Retinal pigment epithelial cell (primary cell): Measurements from ENCODE around the gene BTBD2.
A peak's percentile ranks its signal among the peaks of the same experiment; 100 is the strongest.

Experiments used
- DNase-seq: peaks from one replicate; pipeline ENCODE4 v3.0.0-alpha.2; 2010; ENCODE audit warnings: low read depth
- H3K4me3 ChIP-seq: 2 replicates; pipeline ENCODE4 v1.5.1; 2011; ENCODE audit warnings: mild to moderate bottlenecking, low read length, control low read depth, moderate library complexity
- TF ChIP-seq, protein P1 (sequence below): conservative IDR thresholded peaks from 2 replicates; pipeline ENCODE4 v1.5.1; 2011; ENCODE audit warnings: low read depth, low read length, control low read depth, inconsistent platforms

BTBD2 gene

DNA sequence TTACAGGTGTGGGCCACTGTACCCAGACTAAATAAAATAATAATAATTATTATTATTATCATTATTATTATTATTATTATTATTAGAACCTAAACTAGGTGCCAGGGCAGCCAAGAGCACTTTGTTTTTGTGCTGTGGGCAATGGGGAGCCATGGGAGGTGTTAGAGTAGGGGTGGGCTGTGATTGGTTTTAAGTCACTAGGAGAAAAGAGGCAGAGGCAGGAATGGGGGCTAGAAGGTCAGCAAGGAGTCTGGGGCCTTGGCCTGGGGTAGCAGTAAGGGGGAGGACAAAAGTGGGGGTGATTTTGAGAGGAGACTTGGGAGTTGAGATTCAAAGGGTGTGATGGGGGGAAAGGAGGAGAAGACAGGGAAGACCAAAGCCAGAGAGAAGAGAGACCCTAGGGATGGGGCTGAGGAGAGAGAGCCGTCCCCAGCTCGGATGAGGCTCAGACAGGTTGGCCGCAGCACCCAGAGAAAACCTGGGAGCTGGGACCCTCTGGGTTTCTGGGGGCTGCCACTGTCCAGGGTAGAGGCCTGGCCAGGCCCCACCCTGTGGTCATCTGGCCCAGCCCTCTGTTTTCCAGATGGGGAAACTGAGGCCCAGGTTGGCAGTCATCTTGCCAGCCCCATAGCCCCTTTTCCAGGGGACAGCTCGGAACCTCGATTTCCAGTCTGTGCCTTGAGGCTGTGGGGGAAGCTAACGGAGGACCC lies 17.8 kb upstream of the BTBD2 start:
- no peak for DNase-seq
- TF ChIP-seq, protein P1, sequence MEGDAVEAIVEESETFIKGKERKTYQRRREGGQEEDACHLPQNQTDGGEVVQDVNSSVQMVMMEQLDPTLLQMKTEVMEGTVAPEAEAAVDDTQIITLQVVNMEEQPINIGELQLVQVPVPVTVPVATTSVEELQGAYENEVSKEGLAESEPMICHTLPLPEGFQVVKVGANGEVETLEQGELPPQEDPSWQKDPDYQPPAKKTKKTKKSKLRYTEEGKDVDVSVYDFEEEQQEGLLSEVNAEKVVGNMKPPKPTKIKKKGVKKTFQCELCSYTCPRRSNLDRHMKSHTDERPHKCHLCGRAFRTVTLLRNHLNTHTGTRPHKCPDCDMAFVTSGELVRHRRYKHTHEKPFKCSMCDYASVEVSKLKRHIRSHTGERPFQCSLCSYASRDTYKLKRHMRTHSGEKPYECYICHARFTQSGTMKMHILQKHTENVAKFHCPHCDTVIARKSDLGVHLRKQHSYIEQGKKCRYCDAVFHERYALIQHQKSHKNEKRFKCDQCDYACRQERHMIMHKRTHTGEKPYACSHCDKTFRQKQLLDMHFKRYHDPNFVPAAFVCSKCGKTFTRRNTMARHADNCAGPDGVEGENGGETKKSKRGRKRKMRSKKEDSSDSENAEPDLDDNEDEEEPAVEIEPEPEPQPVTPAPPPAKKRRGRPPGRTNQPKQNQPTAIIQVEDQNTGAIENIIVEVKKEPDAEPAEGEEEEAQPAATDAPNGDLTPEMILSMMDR = no peak
- no peak overlapping the region for H3K4me3 ChIP-seq

DNA sequence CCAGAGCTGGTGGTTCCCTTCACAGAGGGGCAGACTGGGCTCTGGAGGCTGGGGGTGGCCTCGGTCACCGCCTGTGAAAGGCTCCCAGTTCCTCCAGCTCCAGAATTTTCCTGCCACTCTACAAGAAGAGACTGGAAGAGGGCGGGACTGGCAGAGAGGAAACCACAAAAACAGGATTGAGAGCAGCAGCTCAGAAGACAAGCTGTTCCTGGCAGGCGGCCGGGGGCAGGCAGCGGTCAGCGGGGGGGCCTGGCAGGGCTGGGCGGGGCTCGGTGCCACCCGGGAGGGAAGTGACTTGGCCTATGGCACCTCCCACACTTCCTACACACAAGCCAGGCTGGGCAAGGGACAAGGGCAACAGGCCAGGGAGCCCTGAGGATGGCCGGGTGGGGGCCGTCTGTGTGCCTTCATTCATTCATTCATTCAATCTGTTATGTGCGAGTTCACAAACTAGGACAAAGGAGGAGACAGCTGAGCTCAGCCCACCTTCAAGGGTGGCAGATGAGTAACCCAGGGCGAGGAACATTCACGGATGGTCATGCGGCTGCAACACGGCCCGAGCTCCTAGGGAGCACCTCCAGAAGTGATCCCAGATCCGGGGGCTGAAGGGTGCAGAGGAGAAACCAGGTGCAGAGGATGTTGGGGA lies 16.9 kb upstream of the BTBD2 start:
- peak; percentile 82 for DNase-seq
- TF ChIP-seq, protein P1 = no peak
- no peak overlapping the region for H3K4me3 ChIP-seq

- H3K4me3 ChIP-seq = no peak overlapping the region
- DNase-seq = no peak
- TF ChIP-seq, protein P1 = no peak
Observed at GRCh38 chr19:2027361-2027760, 11.8 kb upstream of the BTBD2 start.

DNA sequence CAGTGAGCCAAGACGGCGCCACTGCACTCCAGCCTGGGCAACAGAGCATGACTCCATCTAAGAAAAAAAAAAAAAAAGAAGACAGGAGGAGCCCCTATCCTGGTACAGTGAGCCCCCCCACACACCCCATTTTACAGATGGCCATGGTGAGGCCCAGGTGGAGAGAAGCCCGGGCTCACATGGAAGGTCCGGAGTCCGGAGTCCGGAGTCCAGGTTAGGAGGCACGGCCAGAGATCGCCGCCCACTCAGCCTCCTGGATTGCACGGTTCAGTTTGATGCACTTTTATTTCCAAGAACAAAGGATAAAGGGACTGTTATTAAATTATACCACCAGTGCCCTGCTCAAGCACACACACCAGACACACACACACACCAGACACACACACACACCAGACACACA lies 11.3 kb upstream of the BTBD2 start:
- DNase-seq = no peak
- H3K4me3 ChIP-seq = no peak overlapping the region
- TF ChIP-seq, protein P1 = no peak

DNA sequence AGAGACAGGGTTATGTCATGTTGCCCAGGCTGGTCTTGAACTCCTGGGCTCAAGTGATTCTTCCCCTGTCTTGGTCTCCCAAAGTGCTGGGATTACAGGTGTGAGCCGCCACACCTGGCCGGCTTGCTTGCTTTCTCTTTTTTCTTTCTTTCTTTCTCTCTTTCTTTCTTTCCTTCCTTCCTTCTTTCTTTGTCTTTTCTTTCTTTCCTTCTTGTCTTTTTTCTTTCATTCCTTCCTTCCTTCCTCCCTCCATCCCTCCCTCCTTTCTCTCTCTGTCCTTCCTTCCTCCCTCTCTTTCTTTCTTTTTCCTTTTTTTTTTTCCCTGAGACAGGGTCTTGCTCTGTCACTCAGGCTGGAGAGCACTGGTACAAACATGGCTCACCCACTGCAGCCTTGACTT lies 6.8 kb upstream of the BTBD2 start:
- no peak for DNase-seq
- TF ChIP-seq, protein P1 = no peak
- no peak overlapping the region for H3K4me3 ChIP-seq

GRCh38 chr19:2021453-2022140 lies 6.1 kb upstream of the BTBD2 start:
- no peak overlapping the region for H3K4me3 ChIP-seq
- TF ChIP-seq, protein P1 = no peak
- DNase-seq = no peak
